Measurements from ENCODE around the gene RRP1B. TPM values are rescaled to one million over a fixed set of nuclear protein-coding genes. Genes with fewer than 3 reads are reported as not detected.

RRP1B gene
- total RNA-seq, 1 donor from 2014 or later: 83.6 TPM

- no peaks in the 10 kb centered on the region for H3K9me3 Mint-ChIP-seq
- intact Hi-C loops (cut with micrococcal nuclease): no loop called here
- H3K4me1 Mint-ChIP-seq: no peaks in the 10 kb centered on the region
- no peak overlapping the region for H3K4me3 Mint-ChIP-seq
- no peak for DNase-seq
- H3K36me3 Mint-ChIP-seq (ENCODE audit: low read depth): no peaks in the 10 kb centered on the region
- H3K27me3 Mint-ChIP-seq: peaks cover 6% of the 10 kb centered on the region
- H3K27ac Mint-ChIP-seq: no peak overlapping the region
These were observed 27.8 kb upstream of the RRP1B start for GRCh38 chr21:43631411-43632107.

- Mint-ChIP-seq H3K9me3 (no peaks in the 10 kb centered on the region), H3K27me3 (peaks cover 6% of the 10 kb centered on the region), H3K4me1 (no peaks in the 10 kb centered on the region), H3K27ac (no peak overlapping the region), H3K4me3 (no peak overlapping the region), H3K36me3 (ENCODE audit: low read depth) (no peaks in the 10 kb centered on the region)
- DNase-seq: no peak
- intact Hi-C loops (cut with micrococcal nuclease): no loop called here
These were observed 26.9 kb upstream of the RRP1B start for GRCh38 chr21:43632373-43632905.

GRCh38 chr21:43634618-43635017 lies 24.7 kb upstream of the RRP1B start:
- no peak overlapping the region for H3K27ac Mint-ChIP-seq
- H3K4me1 Mint-ChIP-seq: peaks cover 4% of the 10 kb centered on the region
- no peaks in the 10 kb centered on the region for H3K36me3 Mint-ChIP-seq (ENCODE audit: low read depth)
- no peaks in the 10 kb centered on the region for H3K9me3 Mint-ChIP-seq
- intact Hi-C loops (cut with micrococcal nuclease): no loop called here
- peaks cover 6% of the 10 kb centered on the region for H3K27me3 Mint-ChIP-seq
- no peak overlapping the region for H3K4me3 Mint-ChIP-seq
- no peak for DNase-seq

GRCh38 chr21:43635436-43635835 lies 23.9 kb upstream of the RRP1B start:
- Mint-ChIP-seq H3K27me3 (peaks cover 6% of the 10 kb centered on the region), H3K9me3 (no peaks in the 10 kb centered on the region), H3K4me1 (peaks cover 5% of the 10 kb centered on the region), H3K27ac (no peak overlapping the region), H3K4me3 (no peak overlapping the region), H3K36me3 (ENCODE audit: low read depth) (no peaks in the 10 kb centered on the region)
- no peak for DNase-seq
- intact Hi-C loops (cut with micrococcal nuclease): no loop called here

GRCh38 chr21:43637530-43638158 lies 21.7 kb upstream of the RRP1B start:
- H3K27me3 Mint-ChIP-seq: peaks cover 3% of the 10 kb centered on the region
- peaks cover 5% of the 10 kb centered on the region for H3K4me1 Mint-ChIP-seq
- H3K4me3 Mint-ChIP-seq: no peak overlapping the region
- no peak for DNase-seq
- no peak overlapping the region for H3K27ac Mint-ChIP-seq
- no peaks in the 10 kb centered on the region for H3K36me3 Mint-ChIP-seq (ENCODE audit: low read depth)
- intact Hi-C loops (cut with micrococcal nuclease): no loop called here
- no peaks in the 10 kb centered on the region for H3K9me3 Mint-ChIP-seq

- DNase-seq: no peak
- Mint-ChIP-seq H3K36me3 (ENCODE audit: low read depth) (no peaks in the 10 kb centered on the region), H3K4me1 (peaks cover 10% of the 10 kb centered on the region), H3K27ac (peak overlapping the region; percentile 21), H3K9me3 (no peaks in the 10 kb centered on the region), H3K27me3 (peaks cover 3% of the 10 kb centered on the region), H3K4me3 (no peak overlapping the region)
- intact Hi-C loops (cut with micrococcal nuclease): no loop called here
These were observed 19.6 kb upstream of the RRP1B start for GRCh38 chr21:43639470-43640353.

- Mint-ChIP-seq H3K4me1 (peaks cover 13% of the 10 kb centered on the region), H3K4me3 (no peak overlapping the region), H3K36me3 (ENCODE audit: low read depth) (no peaks in the 10 kb centered on the region), H3K9me3 (no peaks in the 10 kb centered on the region), H3K27ac (no peak overlapping the region), H3K27me3 (peaks cover 3% of the 10 kb centered on the region)
- no peak for DNase-seq
- intact Hi-C loops (cut with micrococcal nuclease): no loop called here
These were observed 19.0 kb upstream of the RRP1B start for GRCh38 chr21:43640400-43640799.

GRCh38 chr21:43643193-43643592 lies 16.2 kb upstream of the RRP1B start:
- no peaks in the 10 kb centered on the region for H3K9me3 Mint-ChIP-seq
- peaks cover 28% of the 10 kb centered on the region for H3K4me1 Mint-ChIP-seq
- H3K27me3 Mint-ChIP-seq: peaks cover 3% of the 10 kb centered on the region
- no peak for DNase-seq
- H3K36me3 Mint-ChIP-seq (ENCODE audit: low read depth): no peaks in the 10 kb centered on the region
- intact Hi-C loops (cut with micrococcal nuclease): no loop called here
- no peak overlapping the region for H3K27ac Mint-ChIP-seq
- H3K4me3 Mint-ChIP-seq: no peak overlapping the region

- no peak overlapping the region for H3K27ac Mint-ChIP-seq
- H3K27me3 Mint-ChIP-seq: peaks cover 7% of the 10 kb centered on the region
- H3K4me3 Mint-ChIP-seq: no peak overlapping the region
- DNase-seq: no peak
- intact Hi-C loops (cut with micrococcal nuclease): no loop called here
- H3K4me1 Mint-ChIP-seq: peaks cover 27% of the 10 kb centered on the region
- H3K36me3 Mint-ChIP-seq (ENCODE audit: low read depth): no peaks in the 10 kb centered on the region
- H3K9me3 Mint-ChIP-seq: no peaks in the 10 kb centered on the region
These were observed 15.3 kb upstream of the RRP1B start for GRCh38 chr21:43644071-43644470.

GRCh38 chr21:43644609-43645008 lies 14.8 kb upstream of the RRP1B start:
- intact Hi-C loops (cut with micrococcal nuclease): no loop called here
- peaks cover 24% of the 10 kb centered on the region for H3K4me1 Mint-ChIP-seq
- no peaks in the 10 kb centered on the region for H3K36me3 Mint-ChIP-seq (ENCODE audit: low read depth)
- H3K27me3 Mint-ChIP-seq: peaks cover 7% of the 10 kb centered on the region
- H3K27ac Mint-ChIP-seq: no peak overlapping the region
- no peak for DNase-seq
- no peaks in the 10 kb centered on the region for H3K9me3 Mint-ChIP-seq
- H3K4me3 Mint-ChIP-seq: no peak overlapping the region

- Mint-ChIP-seq H3K4me3 (peak overlapping the region; percentile 44), H3K27ac (peak overlapping the region; percentile 27), H3K4me1 (peaks cover 22% of the 10 kb centered on the region), H3K36me3 (ENCODE audit: low read depth) (no peaks in the 10 kb centered on the region), H3K9me3 (no peaks in the 10 kb centered on the region), H3K27me3 (peaks cover 9% of the 10 kb centered on the region)
- intact Hi-C loops (cut with micrococcal nuclease): no loop called here
- peak; percentile 80 for DNase-seq
These were observed 14.0 kb upstream of the RRP1B start for GRCh38 chr21:43645136-43645891.

- Mint-ChIP-seq H3K27me3 (peaks cover 9% of the 10 kb centered on the region), H3K4me3 (no peak overlapping the region), H3K36me3 (ENCODE audit: low read depth) (no peaks in the 10 kb centered on the region), H3K27ac (peak overlapping the region; percentile 53), H3K4me1 (peaks cover 22% of the 10 kb centered on the region), H3K9me3 (no peaks in the 10 kb centered on the region)
- no peak for DNase-seq
- intact Hi-C loops (cut with micrococcal nuclease): loop anchor here (1.0 kb wide), 1 partner anchor 722 kb away; no protein-coding TSS in a partner anchor
These were observed 13.4 kb upstream of the RRP1B start for GRCh38 chr21:43645976-43646375.

- Mint-ChIP-seq H3K4me3 (peak overlapping the region; percentile 36), H3K9me3 (no peaks in the 10 kb centered on the region), H3K4me1 (peaks cover 22% of the 10 kb centered on the region)
These were observed 12.7 kb upstream of the RRP1B start for GRCh38 chr21:43646550-43647260.

More at GRCh38 chr21:43646550-43647260, 12.7 kb upstream of the RRP1B start:
- intact Hi-C loops (cut with micrococcal nuclease): loop anchor here (1.0 kb wide), 1 partner anchor 722 kb away; no protein-coding TSS in a partner anchor
- Mint-ChIP-seq H3K27me3 (peaks cover 9% of the 10 kb centered on the region), H3K36me3 (ENCODE audit: low read depth) (no peaks in the 10 kb centered on the region), H3K27ac (no peak overlapping the region)
- peak; percentile 95 for DNase-seq
